Right cardiac atrium (tissue), 5 donors: ENCODE results near the gene TMEM59. TPM values are rescaled to one million over a fixed set of nuclear protein-coding genes. Genes with fewer than 3 reads are reported as not detected.
"Not testable (repeated sequence)": the region's sequence is repeated elsewhere in the genome, so short reads cannot be mapped to it uniquely, and the experiment has no call there.

Experiments
- ATAC-seq, 2 donors: fragments of 200-7000 bp; cut with Tn5 transposase; one replicate each; pipeline versions ENCODE4 v1.8.0 to v1.9.1; 2020; ENCODE audit warnings: moderate library complexity in 2 of 2, mild to moderate bottlenecking in 1 of 2
- DNase-seq, 3 donors: peaks; one replicate each; pipeline ENCODE4 v3.0.0-alpha.2; 2020
- H3K27ac ChIP-seq: one replicate; pipeline ENCODE4 v1.5.1; 2013; ENCODE audit warnings: mild to moderate bottlenecking, low read length, control low read depth, moderate library complexity
- H3K27me3 ChIP-seq: one replicate; pipeline ENCODE4 v1.6.1; 2013; ENCODE audit not compliant: control insufficient read depth, insufficient read depth
- H3K4me1 ChIP-seq: one replicate; pipeline ENCODE4 v1.6.1; 2013; ENCODE audit warnings: low read length; ENCODE audit not compliant: control insufficient read depth, insufficient read depth
- H3K4me3 ChIP-seq: one replicate; pipeline ENCODE4 v1.5.1; 2013; ENCODE audit warnings: low read length, control low read depth
- H3K9me3 ChIP-seq: one replicate; pipeline ENCODE4 v1.6.1; 2013; ENCODE audit warnings: low read length; ENCODE audit not compliant: control insufficient read depth
- WGBS: extraction: QIAGEN DNeasy Blood & Tissue Kit; methylation state at CpG from one replicate; pipeline ENCODE4 v1.1.7; 2013; 5-methylcytosine and 5-hydroxymethylcytosine counted together
- intact Hi-C, 4 donors: fragments of 100-400 bp; cut with DNase I; formaldehyde crosslinking; loops; one replicate each; pipeline versions ENCODE4 v1.11.0 to v1.14.0; 2022 to 2023
- polyA plus RNA-seq: library from polyadenylated mRNA; stranded (reverse); fragments of 200-250 nt; gene quantifications from one replicate; pipeline ENCODE4 v1.2.3, GENCODE V29; 2013
- total RNA-seq, 4 donors: library from RNA; stranded (reverse); fragmentation: NEBNext Ultra II Directional; extraction: Animal tissue kit (Norgen Biotek cat#: 25700); gene quantifications; one replicate each; pipeline ENCODE4 v1.2.1, GENCODE V29; 2021
- donor health status: healthy with polysubstance abuse.
- donor health status: DM: no; HTN: yes; CAD: no.
- donor health status: DM: no; HTN: no; CAD: no.
- donor health status: DM: no; HTN: yes; CAD: no; lungs with severe emphysema.
- donor health status: DM: yes; HTN: yes; CAD: no.

TMEM59 gene
- total and polyA plus RNA-seq, 5 donors: 245 to 377 (median 352) TPM

DNA sequence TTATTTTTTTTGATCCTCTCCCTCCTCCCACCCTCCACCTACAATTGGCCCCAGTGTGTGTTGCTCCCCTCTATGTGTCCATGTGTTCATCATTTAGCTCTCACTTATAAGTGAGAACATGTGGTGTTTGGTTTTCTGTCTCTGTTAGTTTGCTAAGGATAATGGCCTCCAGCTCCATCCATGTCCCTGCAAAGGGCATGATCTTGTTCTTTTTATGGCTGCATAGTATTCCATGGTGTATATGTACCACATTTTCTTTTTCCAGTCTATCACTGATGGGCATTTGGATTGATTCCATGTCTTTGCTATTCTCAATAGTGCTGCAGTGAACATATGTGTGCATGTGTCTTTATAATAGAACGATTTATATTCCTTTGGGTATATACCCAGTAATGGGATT, 28.2 kb downstream of the TMEM59 start:
- H3K27ac ChIP-seq, H3K27me3 ChIP-seq, H3K9me3 ChIP-seq, intact Hi-C loops, H3K4me3 ChIP-seq, DNase-seq, ATAC-seq, H3K4me1 ChIP-seq: not testable (repeated sequence)
- WGBS: 92% methylated on average over 1 of the region's 1 CpG

DNA sequence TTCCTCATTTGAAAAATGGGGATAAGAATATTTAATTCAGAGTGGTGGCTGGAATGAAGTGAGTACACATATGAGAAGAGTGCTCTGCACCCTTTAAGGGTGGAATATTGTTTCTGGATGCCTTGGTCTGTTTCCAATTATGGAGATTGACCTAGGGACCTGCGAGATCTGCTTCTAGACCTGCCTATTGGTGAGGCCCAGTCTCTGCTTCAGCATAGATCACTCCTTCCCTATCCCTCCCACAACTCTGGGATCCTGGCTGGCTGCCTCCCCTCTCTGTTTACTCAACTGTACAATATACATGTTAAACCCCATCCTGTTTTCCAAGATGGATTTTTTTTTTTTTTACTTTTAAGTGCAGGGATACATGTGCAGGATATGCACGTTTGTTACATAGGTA, 28.6 kb downstream of the TMEM59 start:
- intact Hi-C loops: no loop called here

DNA sequence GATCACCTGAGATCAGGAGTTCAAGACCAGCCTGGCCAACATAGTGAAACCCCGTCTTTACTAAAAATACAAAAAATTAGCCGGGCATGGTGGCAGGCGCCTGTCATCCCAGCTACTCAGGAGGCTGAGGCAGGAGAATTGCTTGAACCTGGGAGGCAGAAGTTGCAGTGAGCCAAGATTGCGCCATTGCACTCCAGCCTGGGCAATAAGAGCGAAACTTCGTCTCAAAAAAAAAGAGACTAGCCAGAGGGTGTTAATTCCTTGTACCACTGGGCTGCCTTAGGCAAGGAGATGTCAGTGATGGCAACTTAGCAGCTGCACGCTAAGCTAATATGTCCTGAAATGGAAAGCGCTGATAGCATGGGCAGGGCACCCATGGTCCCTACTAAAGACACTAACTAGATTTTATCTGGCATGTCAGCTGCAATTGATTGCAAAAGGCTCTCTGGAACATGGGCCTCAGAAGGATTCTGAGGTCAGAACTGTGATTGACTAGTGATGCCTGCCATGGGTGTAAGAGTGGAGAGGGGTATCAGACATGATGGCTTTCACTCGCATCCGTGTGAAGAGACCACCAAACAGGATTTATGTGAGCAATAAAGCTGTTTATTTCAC, 33.3 kb downstream of the TMEM59 start:
- H3K4me3 ChIP-seq, intact Hi-C loops, ATAC-seq, H3K27me3 ChIP-seq, H3K9me3 ChIP-seq, H3K4me1 ChIP-seq, H3K27ac ChIP-seq, DNase-seq: not testable (repeated sequence)
- 88% methylated on average over 10 of the region's 10 CpGs for WGBS

More for the DNA sequence above, 28.6 kb downstream of the TMEM59 start:
- Histone ChIP-seq H3K4me1 (peaks cover 9% of the 10 kb centered on the region), H3K27me3 (no peaks in the 10 kb centered on the region), H3K4me3 (no peak overlapping the region), H3K27ac (no peak overlapping the region), H3K9me3 (no peaks in the 10 kb centered on the region)
- WGBS: 76% methylated on average over 2 of the region's 2 CpGs
- ATAC-seq (no peak), DNase-seq (no peak)

- H3K4me3 ChIP-seq: no peak overlapping the region
- ATAC-seq: no peak
- H3K27ac ChIP-seq: no peak overlapping the region
- no peaks in the 10 kb centered on the region for H3K27me3 ChIP-seq
- DNase-seq: no peak
- intact Hi-C loops: no loop called here
- WGBS: 69% methylated on average over 5 of the region's 5 CpGs
- H3K9me3 ChIP-seq: no peaks in the 10 kb centered on the region
- no peaks in the 10 kb centered on the region for H3K4me1 ChIP-seq
Measured at GRCh38 chr1:54018635-54019034, 34.4 kb downstream of the TMEM59 start.

DNA sequence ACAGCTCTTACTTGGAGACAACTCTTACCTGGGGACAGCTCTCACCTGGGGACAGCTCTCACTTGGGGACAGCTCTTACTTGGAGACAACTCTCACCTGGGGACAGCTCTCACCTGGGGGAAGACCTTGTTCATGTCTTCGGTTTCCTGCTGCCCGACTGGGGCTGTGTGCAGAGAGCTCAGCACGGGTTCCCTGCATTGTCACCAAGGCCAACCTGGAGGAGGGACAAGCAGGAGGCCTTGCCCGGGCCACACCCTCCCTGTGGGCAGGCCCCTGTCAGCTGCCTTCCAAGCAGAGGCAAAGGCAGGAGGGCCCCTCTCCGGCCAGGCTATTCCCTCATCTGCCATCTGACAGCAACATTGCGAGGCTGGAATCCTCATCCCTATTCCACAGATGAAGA, 35.0 kb downstream of the TMEM59 start, which contains the start of gene LDLRAD1:
TSS of gene LDLRAD1 (minus strand) at position 208 of the 400 bp plus-strand sequence. CDS start at position 134, 74 bp downstream.
- ATAC-seq: no peak
- WGBS: 52% methylated on average over 6 of the region's 6 CpGs
- intact Hi-C loops: no loop called here
- Histone ChIP-seq H3K27ac (no peak within 1 kb of the TSS), H3K9me3 (no peaks in the 10 kb centered on the region), H3K4me3 (no peak within 1 kb of the TSS), H3K27me3 (no peaks in the 10 kb centered on the region), H3K4me1 (no peaks in the 10 kb centered on the region)
- DNase-seq: no peak

- no peak overlapping the region for H3K27ac ChIP-seq
- H3K4me3 ChIP-seq: no peak overlapping the region
- no peaks in the 10 kb centered on the region for H3K9me3 ChIP-seq
- H3K4me1 ChIP-seq: no peaks in the 10 kb centered on the region
- intact Hi-C loops: no loop called here
- ATAC-seq (no peak), DNase-seq (no peak)
- WGBS: 60% methylated on average over 8 of the region's 8 CpGs
- H3K27me3 ChIP-seq: no peaks in the 10 kb centered on the region
Measured at GRCh38 chr1:54016343-54017282, 36.4 kb downstream of the TMEM59 start.

- Histone ChIP-seq H3K9me3 (no peaks in the 10 kb centered on the region), H3K4me1 (no peaks in the 10 kb centered on the region), H3K4me3 (no peak overlapping the region), H3K27ac (no peak overlapping the region), H3K27me3 (no peaks in the 10 kb centered on the region)
- DNase-seq (no peak), ATAC-seq (no peak)
- WGBS: 44% methylated on average over 17 of the region's 17 CpGs
- intact Hi-C loops: no loop called here
Measured at GRCh38 chr1:54014009-54014629, 38.9 kb downstream of the TMEM59 start.

GRCh38 chr1:54013393-54014008, 39.5 kb downstream of the TMEM59 start:
- Histone ChIP-seq H3K27ac (no peak overlapping the region), H3K4me3 (no peak overlapping the region), H3K9me3 (no peaks in the 10 kb centered on the region), H3K4me1 (no peaks in the 10 kb centered on the region), H3K27me3 (no peaks in the 10 kb centered on the region)
- intact Hi-C loops: no loop called here
- WGBS: 78% methylated on average over 8 of the region's 8 CpGs
- ATAC-seq: no peak
- no peak for DNase-seq

DNA sequence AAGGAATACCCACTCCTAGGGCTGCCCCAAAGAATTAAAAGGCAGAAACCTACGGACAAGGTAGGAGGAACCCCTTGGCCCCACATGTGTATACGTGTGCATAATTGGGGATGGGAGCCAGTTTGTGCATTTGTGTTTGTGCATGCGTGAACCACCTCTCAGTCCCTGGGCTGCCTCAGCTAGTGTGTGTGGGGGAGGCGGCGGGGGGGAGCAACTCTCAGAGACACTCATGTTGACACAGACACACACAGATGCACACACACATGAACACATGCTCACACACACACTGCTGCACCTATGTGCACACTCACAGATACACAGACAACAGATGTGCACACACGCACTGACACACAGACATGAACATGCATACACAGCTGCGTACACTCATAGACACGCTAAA, 40.1 kb downstream of the TMEM59 start:
- intact Hi-C loops: no loop called here
- no peak for ATAC-seq
- WGBS: 81% methylated on average over 8 of the region's 8 CpGs

DNA sequence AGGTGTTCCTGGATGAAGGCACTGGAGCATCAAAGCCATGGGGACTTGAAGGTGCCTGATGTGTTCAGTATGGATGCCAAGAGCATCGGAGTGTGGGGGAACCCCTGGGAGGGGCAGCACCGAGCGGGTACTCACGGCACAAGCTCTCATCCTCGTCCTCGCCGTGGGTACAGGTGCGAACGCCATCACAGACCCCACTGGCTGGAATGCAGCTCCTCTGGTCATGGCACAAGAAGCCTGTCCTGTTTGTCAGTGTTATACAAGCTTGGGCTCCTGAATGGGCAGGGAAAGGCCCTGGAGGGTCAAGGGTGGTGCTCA, 41.0 kb downstream of the TMEM59 start:
- H3K4me3 ChIP-seq: no peak overlapping the region
- ATAC-seq (no peak), DNase-seq (no peak)
- no peaks in the 10 kb centered on the region for H3K4me1 ChIP-seq
- 85% methylated on average over 9 of the region's 9 CpGs for WGBS
- H3K9me3 ChIP-seq: no peaks in the 10 kb centered on the region
- H3K27ac ChIP-seq: no peak overlapping the region
- no peaks in the 10 kb centered on the region for H3K27me3 ChIP-seq
- intact Hi-C loops: no loop called here

More for the DNA sequence above, 40.1 kb downstream of the TMEM59 start:
- Histone ChIP-seq H3K9me3 (no peaks in the 10 kb centered on the region), H3K4me1 (no peaks in the 10 kb centered on the region), H3K4me3 (no peak overlapping the region), H3K27me3 (no peaks in the 10 kb centered on the region), H3K27ac (no peak overlapping the region)
- DNase-seq: no peak
